Upper lobe of left lung (tissue), 4 donors: Measurements from ENCODE around the gene TOX2.

ENCODE experiments used
- EP300 ChIP-seq, 4 donors: sonication (generic); formaldehyde crosslinking; IDR thresholded peaks; one replicate each; pipeline ENCODE4 v1.5.1; 2017; ENCODE audit warnings: antibody characterized with exemption in 4 of 4, control low read depth in 2 of 4
- POLR2A ChIP-seq, 4 donors: fragments of 450-650 bp; IDR thresholded peaks; one replicate each; pipeline ENCODE4 v1.5.1; 2016 to 2017; ENCODE audit warnings: antibody characterized with exemption in 4 of 4, mild to moderate bottlenecking in 2 of 4
- POLR2AphosphoS5 ChIP-seq, 2 donors: sonication (generic); formaldehyde crosslinking; IDR thresholded peaks; one replicate each; pipeline ENCODE4 v1.5.1; 2017; ENCODE audit warnings: antibody characterized with exemption in 2 of 2
- TF ChIP-seq, protein P1 (sequence below), 6 experiments: fragments of 450-650 bp in 4 of 6; fragments of 200-600 bp in 2 of 6; sonication (generic) in 2 of 6; IDR thresholded peaks; one replicate each; pipeline ENCODE4 v1.5.1; 2016 to 2019; ENCODE audit warnings: antibody characterized with exemption in 6 of 6

DNA sequence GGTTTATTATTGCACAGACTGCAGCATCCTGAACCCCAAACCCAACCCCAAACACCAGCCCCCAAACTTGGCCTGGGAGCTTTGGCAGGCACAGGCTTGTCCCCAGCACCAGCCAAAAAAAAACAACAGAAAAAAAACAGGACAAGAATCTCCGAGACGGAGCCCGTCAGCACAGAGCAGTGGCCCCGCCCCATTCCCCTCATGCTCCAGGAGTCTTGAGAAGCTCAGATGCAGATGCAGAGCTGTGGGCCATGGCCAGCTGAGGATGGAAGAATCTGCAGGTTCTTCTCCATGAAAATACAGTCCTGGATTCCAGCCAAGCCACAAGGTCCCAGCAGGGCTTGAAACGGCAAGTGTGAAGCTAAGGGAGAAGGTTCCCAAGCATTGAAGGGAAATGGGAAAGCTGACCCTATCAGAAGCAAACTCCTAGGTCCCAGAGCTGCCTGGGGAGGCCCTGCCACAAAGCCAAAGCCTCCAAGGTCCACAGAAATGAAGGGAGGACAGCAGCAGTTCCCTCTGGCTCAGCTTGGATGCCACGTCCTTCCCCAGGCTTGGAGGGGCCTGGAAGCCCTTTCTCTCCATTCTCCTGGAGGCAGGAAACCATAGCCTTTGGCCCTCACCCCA, 197.2 kb downstream of the TOX2 start:
- TF ChIP-seq, protein P1, sequence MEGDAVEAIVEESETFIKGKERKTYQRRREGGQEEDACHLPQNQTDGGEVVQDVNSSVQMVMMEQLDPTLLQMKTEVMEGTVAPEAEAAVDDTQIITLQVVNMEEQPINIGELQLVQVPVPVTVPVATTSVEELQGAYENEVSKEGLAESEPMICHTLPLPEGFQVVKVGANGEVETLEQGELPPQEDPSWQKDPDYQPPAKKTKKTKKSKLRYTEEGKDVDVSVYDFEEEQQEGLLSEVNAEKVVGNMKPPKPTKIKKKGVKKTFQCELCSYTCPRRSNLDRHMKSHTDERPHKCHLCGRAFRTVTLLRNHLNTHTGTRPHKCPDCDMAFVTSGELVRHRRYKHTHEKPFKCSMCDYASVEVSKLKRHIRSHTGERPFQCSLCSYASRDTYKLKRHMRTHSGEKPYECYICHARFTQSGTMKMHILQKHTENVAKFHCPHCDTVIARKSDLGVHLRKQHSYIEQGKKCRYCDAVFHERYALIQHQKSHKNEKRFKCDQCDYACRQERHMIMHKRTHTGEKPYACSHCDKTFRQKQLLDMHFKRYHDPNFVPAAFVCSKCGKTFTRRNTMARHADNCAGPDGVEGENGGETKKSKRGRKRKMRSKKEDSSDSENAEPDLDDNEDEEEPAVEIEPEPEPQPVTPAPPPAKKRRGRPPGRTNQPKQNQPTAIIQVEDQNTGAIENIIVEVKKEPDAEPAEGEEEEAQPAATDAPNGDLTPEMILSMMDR (IDR thresholded peaks at IDR 0.05): no peak
- TF ChIP-seq POLR2A (IDR thresholded peaks at IDR 0.05): no peak
- TF ChIP-seq EP300 (IDR thresholded peaks at IDR 0.05): no peak
- no peak for TF ChIP-seq POLR2AphosphoS5 (IDR thresholded peaks at IDR 0.05)
